HepG2 (cell line): ENCODE measurements around the gene KCNIP4. TPM values are rescaled to one million over a fixed set of nuclear protein-coding genes. Genes with fewer than 3 reads are reported as not detected.

Source experiments
- ARNT2 ChIP-seq: sonication (generic); formaldehyde crosslinking; IDR thresholded peaks from 2 replicates; pipeline ENCODE4 v1.8.0; 2022; ENCODE audit warnings: mild to moderate bottlenecking, low read depth, missing genetic modification reagents, moderate library complexity
- DR1 ChIP-seq: sonication (generic); formaldehyde crosslinking; IDR thresholded peaks from 2 replicates; pipeline ENCODE4 v1.8.0; 2021; ENCODE audit warnings: mild to moderate bottlenecking, missing genetic modification reagents, inconsistent platforms
- ERF ChIP-seq: IDR thresholded peaks from 2 replicates; pipeline ENCODE4 v1.6.1; 2018; ENCODE audit warnings: missing biosample characterization, missing genetic modification reagents
- FOXK1 ChIP-seq: sonication (generic); formaldehyde crosslinking; IDR thresholded peaks from 2 replicates; pipeline ENCODE4 v1.4.0; 2020; ENCODE audit warnings: low read depth, missing genetic modification reagents, borderline replicate concordance
- IRF2 ChIP-seq: IDR thresholded peaks from 2 replicates; pipeline ENCODE4 v1.6.1; 2018; ENCODE audit warnings: missing genetic modification reagents, missing compliant biosample characterization
- SIN3B ChIP-seq: fragments of 150-350 bp; IDR thresholded peaks from 2 replicates; pipeline ENCODE4 v1.6.1; 2014; ENCODE audit warnings: low read length
- SRSF1 ChIP-seq: fragments of 200-400 bp; formaldehyde crosslinking; optimal IDR thresholded peaks from 2 replicates; pipeline ENCODE3; 2017; ENCODE audit warnings: mild to moderate bottlenecking, low read depth, low read length, moderate library complexity
- ZNF768 ChIP-seq: sonication (generic); formaldehyde crosslinking; IDR thresholded peaks from 2 replicates; pipeline ENCODE4 v1.4.0; 2020; ENCODE audit warnings: missing genetic modification reagents
- ZNF788 ChIP-seq: sonication (generic); formaldehyde crosslinking; IDR thresholded peaks from 2 replicates; pipeline ENCODE4 v1.5.0; 2020; ENCODE audit warnings: mild to moderate bottlenecking, missing genetic modification reagents, borderline replicate concordance
- polyA plus RNA-seq, 8 experiments: library from polyadenylated mRNA; depleted of rRNA in 3 of 8; stranded (reverse) in 7 of 8; unstranded in 1 of 8; fragments of >200 nt; fragmentation: Illumina TruSeq in 4 of 8; extraction: Trizol in 4 of 8; gene quantifications; 2 replicates each; pipeline versions ENCODE4 v1.2.1 to v1.2.3, GENCODE V29; 2011 to 2016; ENCODE audit warnings: low read depth in 4 of 8, missing spikeins in 1 of 8, mixed read lengths in 1 of 8; ENCODE audit not compliant: insufficient read depth in 1 of 8
- total RNA-seq, 5 experiments: library from RNA; depleted of rRNA; stranded (reverse); fragments of >200 nt; fragmentation: Illumina TruSeq; extraction: Trizol; gene quantifications; 2 replicates each; pipeline ENCODE4 v1.2.3, GENCODE V29; 2016; ENCODE audit warnings: low read depth in 1 of 5
- TF ChIP-seq, protein P1 (sequence below): sonication (generic); formaldehyde crosslinking; IDR thresholded peaks from 2 replicates; pipeline ENCODE4 v1.8.1; 2022; ENCODE audit warnings: low read depth, mild to moderate bottlenecking, missing genetic modification reagents
- TF ChIP-seq, protein P2 (sequence below): IDR thresholded peaks from 2 replicates; pipeline ENCODE4 v1.4.0; 2020; ENCODE audit warnings: mild to moderate bottlenecking, missing genetic modification reagents
- TF ChIP-seq, protein P3 (sequence below): sonication (generic); formaldehyde crosslinking; IDR thresholded peaks from 2 replicates; pipeline ENCODE4 v1.5.1; 2020; ENCODE audit warnings: mild to moderate bottlenecking, missing genetic modification reagents, moderate library complexity
- TF ChIP-seq, protein P4 (sequence below): fragments of 450-650 bp; IDR thresholded peaks from 2 replicates; pipeline ENCODE4 v1.6.1; 2017

The KCNIP4 gene
- total and polyA plus RNA-seq, 2 of the 13 experiments (the other 11 are each of a cell fraction or from before 2014, with no cell fraction given), result 0.09 TPM; not detected in 1

- TF ChIP-seq, protein P1, sequence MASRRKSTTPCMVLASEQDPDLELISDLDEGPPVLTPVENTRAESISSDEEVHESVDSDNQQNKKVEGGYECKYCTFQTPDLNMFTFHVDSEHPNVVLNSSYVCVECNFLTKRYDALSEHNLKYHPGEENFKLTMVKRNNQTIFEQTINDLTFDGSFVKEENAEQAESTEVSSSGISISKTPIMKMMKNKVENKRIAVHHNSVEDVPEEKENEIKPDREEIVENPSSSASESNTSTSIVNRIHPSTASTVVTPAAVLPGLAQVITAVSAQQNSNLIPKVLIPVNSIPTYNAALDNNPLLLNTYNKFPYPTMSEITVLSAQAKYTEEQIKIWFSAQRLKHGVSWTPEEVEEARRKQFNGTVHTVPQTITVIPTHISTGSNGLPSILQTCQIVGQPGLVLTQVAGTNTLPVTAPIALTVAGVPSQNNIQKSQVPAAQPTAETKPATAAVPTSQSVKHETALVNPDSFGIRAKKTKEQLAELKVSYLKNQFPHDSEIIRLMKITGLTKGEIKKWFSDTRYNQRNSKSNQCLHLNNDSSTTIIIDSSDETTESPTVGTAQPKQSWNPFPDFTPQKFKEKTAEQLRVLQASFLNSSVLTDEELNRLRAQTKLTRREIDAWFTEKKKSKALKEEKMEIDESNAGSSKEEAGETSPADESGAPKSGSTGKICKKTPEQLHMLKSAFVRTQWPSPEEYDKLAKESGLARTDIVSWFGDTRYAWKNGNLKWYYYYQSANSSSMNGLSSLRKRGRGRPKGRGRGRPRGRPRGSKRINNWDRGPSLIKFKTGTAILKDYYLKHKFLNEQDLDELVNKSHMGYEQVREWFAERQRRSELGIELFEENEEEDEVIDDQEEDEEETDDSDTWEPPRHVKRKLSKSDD (CRISPR knock-in tag), result 0 out of 2 replicates have a peak, but pooled peaks have one; percentile 71
- TF ChIP-seq, protein P2, sequence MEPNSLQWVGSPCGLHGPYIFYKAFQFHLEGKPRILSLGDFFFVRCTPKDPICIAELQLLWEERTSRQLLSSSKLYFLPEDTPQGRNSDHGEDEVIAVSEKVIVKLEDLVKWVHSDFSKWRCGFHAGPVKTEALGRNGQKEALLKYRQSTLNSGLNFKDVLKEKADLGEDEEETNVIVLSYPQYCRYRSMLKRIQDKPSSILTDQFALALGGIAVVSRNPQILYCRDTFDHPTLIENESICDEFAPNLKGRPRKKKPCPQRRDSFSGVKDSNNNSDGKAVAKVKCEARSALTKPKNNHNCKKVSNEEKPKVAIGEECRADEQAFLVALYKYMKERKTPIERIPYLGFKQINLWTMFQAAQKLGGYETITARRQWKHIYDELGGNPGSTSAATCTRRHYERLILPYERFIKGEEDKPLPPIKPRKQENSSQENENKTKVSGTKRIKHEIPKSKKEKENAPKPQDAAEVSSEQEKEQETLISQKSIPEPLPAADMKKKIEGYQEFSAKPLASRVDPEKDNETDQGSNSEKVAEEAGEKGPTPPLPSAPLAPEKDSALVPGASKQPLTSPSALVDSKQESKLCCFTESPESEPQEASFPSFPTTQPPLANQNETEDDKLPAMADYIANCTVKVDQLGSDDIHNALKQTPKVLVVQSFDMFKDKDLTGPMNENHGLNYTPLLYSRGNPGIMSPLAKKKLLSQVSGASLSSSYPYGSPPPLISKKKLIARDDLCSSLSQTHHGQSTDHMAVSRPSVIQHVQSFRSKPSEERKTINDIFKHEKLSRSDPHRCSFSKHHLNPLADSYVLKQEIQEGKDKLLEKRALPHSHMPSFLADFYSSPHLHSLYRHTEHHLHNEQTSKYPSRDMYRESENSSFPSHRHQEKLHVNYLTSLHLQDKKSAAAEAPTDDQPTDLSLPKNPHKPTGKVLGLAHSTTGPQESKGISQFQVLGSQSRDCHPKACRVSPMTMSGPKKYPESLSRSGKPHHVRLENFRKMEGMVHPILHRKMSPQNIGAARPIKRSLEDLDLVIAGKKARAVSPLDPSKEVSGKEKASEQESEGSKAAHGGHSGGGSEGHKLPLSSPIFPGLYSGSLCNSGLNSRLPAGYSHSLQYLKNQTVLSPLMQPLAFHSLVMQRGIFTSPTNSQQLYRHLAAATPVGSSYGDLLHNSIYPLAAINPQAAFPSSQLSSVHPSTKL (CRISPR knock-in tag), result peak; percentile 58; the same call in 1 of the 2 replicates
- 0 out of 2 replicates have a peak, but pooled peaks have one; percentile 52 for TF ChIP-seq ARNT2 (CRISPR knock-in tag)
- TF ChIP-seq SRSF1, result no peak
- peak; percentile 67; the same call in 1 of the 2 replicates for TF ChIP-seq ERF
- no peak; the same call in 1 of the 2 replicates for TF ChIP-seq ZNF788 (CRISPR knock-in tag)
- TF ChIP-seq FOXK1 (CRISPR knock-in tag), result peak; percentile 78; the same call in 1 of the 2 replicates
- TF ChIP-seq, protein P3, sequence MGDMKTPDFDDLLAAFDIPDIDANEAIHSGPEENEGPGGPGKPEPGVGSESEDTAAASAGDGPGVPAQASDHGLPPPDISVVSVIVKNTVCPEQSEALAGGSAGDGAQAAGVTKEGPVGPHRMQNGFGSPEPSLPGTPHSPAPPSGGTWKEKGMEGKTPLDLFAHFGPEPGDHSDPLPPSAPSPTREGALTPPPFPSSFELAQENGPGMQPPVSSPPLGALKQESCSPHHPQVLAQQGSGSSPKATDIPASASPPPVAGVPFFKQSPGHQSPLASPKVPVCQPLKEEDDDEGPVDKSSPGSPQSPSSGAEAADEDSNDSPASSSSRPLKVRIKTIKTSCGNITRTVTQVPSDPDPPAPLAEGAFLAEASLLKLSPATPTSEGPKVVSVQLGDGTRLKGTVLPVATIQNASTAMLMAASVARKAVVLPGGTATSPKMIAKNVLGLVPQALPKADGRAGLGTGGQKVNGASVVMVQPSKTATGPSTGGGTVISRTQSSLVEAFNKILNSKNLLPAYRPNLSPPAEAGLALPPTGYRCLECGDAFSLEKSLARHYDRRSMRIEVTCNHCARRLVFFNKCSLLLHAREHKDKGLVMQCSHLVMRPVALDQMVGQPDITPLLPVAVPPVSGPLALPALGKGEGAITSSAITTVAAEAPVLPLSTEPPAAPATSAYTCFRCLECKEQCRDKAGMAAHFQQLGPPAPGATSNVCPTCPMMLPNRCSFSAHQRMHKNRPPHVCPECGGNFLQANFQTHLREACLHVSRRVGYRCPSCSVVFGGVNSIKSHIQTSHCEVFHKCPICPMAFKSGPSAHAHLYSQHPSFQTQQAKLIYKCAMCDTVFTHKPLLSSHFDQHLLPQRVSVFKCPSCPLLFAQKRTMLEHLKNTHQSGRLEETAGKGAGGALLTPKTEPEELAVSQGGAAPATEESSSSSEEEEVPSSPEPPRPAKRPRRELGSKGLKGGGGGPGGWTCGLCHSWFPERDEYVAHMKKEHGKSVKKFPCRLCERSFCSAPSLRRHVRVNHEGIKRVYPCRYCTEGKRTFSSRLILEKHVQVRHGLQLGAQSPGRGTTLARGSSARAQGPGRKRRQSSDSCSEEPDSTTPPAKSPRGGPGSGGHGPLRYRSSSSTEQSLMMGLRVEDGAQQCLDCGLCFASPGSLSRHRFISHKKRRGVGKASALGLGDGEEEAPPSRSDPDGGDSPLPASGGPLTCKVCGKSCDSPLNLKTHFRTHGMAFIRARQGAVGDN, result peak; percentile 91
- peak; percentile 42; the same call in 1 of the 2 replicates for TF ChIP-seq DR1 (CRISPR knock-in tag)
- TF ChIP-seq, protein P4, sequence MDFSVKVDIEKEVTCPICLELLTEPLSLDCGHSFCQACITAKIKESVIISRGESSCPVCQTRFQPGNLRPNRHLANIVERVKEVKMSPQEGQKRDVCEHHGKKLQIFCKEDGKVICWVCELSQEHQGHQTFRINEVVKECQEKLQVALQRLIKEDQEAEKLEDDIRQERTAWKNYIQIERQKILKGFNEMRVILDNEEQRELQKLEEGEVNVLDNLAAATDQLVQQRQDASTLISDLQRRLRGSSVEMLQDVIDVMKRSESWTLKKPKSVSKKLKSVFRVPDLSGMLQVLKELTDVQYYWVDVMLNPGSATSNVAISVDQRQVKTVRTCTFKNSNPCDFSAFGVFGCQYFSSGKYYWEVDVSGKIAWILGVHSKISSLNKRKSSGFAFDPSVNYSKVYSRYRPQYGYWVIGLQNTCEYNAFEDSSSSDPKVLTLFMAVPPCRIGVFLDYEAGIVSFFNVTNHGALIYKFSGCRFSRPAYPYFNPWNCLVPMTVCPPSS, result no peak
- peak; percentile 81 for TF ChIP-seq IRF2
- peak; percentile 77 for TF ChIP-seq SIN3B
- peak; percentile 45; the same call in 1 of the 2 replicates for TF ChIP-seq ZNF768 (CRISPR knock-in tag)
These were observed 1248.4 kb downstream of the KCNIP4 start, which contains the start of gene PACRGL (continued) for GRCh38 chr4:20700007-20700761.
